HCT116 (cell line): ENCODE results near the gene SPTBN4.

Source experiments
- CBX3 ChIP-seq: IDR thresholded peaks from 2 replicates; pipeline ENCODE4 v1.6.1; 2012; ENCODE audit warnings: low read depth
- EZH2 ChIP-seq: fragments of 200-600 bp; sonication (generic); IDR thresholded peaks from 2 replicates; pipeline ENCODE4 v1.6.1; 2017; ENCODE audit warnings: antibody characterized with exemption, mixed run types
- EZH2phosphoT487 ChIP-seq: fragments of 200-600 bp; IDR thresholded peaks from 2 replicates; pipeline ENCODE4 v1.6.1; 2018; ENCODE audit warnings: antibody characterized with exemption, borderline replicate concordance
- JUND ChIP-seq: IDR thresholded peaks from 2 replicates; pipeline ENCODE4 v1.6.1; 2012
- POLR2A ChIP-seq: IDR thresholded peaks from 2 replicates; pipeline ENCODE4 v1.7.0; 2011; ENCODE audit warnings: borderline replicate concordance; ENCODE audit not compliant: insufficient read depth, insufficient read length; ENCODE audit errors: extremely low read depth
- POLR2AphosphoS5 ChIP-seq: IDR thresholded peaks from 2 replicates; pipeline ENCODE4 v1.6.1; 2011; ENCODE audit warnings: mild to moderate bottlenecking, low read depth, low read length, moderate library complexity
- RAD21 ChIP-seq: IDR thresholded peaks from 2 replicates; pipeline ENCODE4 v1.6.1; 2012; ENCODE audit warnings: low read depth, mild to moderate bottlenecking
- SIN3A ChIP-seq: IDR thresholded peaks from 2 replicates; pipeline ENCODE4 v1.6.1; 2012; ENCODE audit warnings: low read depth
- YY1 ChIP-seq: IDR thresholded peaks from 2 replicates; pipeline ENCODE4 v1.6.1; 2011; ENCODE audit warnings: low read length, low read depth, moderate library complexity, mild to moderate bottlenecking; ENCODE audit not compliant: insufficient replicate concordance; ENCODE audit errors: extremely low read depth
- TF ChIP-seq, protein P1 (sequence below), 3 experiments: fragments of 200-600 bp in 1 of 3; sonication (generic) in 1 of 3; IDR thresholded peaks in 2 of 3; conservative IDR thresholded peaks in 1 of 3; 2 replicates each; pipeline ENCODE4 v1.5.1; 2012 to 2017; ENCODE audit warnings: low read depth in 2 of 3, low read length in 2 of 3, antibody characterized with exemption in 1 of 3, borderline replicate concordance in 1 of 3, control low read depth in 1 of 3, mild to moderate bottlenecking in 1 of 3, mixed read lengths in 1 of 3, mixed run types in 1 of 3, moderate library complexity in 1 of 3; ENCODE audit not compliant: insufficient read depth in 1 of 3
- TF ChIP-seq, protein P2 (sequence below): IDR thresholded peaks from 2 replicates; pipeline ENCODE4 v1.6.1; 2012
- TF ChIP-seq, protein P3 (sequence below): IDR thresholded peaks from 2 replicates; pipeline ENCODE4 v1.6.1; 2012
- TF ChIP-seq, protein P4 (sequence below): IDR thresholded peaks from 2 replicates; pipeline ENCODE4 v1.6.1; 2012; ENCODE audit warnings: low read depth
- TF ChIP-seq, protein P5 (sequence below): IDR thresholded peaks from 2 replicates; pipeline ENCODE4 v1.6.1; 2011; ENCODE audit warnings: mild to moderate bottlenecking, low read length, moderate library complexity; ENCODE audit not compliant: insufficient replicate concordance; ENCODE audit errors: extremely low read depth

DNA sequence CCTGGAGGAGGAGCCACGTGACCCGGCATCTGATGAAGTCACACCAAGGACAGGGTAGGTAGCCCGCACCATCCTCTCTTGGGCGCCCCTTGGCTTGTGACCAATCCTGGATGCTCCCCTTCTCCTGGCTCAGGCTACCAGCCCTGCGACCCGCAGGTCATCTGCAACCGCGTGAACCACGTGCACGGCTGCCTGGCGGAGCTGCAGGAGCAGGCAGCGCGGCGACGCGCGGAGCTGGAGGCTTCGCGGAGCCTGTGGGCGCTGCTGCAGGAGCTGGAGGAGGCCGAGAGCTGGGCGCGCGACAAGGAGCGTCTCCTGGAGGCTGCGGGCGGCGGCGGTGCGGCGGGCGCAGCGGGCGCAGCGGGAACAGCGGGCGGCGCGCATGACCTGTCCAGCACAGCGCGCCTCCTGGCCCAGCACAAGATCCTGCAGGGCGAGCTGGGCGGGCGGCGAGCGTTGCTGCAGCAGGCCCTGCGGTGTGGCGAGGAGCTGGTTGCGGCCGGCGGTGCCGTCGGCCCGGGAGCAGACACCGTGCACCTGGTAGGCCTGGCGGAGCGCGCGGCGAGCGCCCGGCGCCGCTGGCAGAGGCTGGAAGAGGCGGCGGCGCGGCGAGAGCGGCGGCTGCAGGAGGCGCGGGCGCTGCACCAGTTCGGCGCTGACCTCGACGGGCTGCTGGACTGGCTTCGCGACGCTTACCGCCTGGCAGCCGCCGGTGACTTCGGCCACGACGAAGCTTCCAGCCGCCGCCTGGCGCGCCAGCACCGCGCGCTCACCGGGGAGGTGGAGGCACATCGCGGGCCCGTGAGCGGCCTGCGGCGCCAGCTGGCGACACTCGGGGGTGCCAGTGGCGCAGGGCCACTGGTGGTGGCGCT is 45.9 kb downstream of the SPTBN4 start:
- TF ChIP-seq, protein P1, sequence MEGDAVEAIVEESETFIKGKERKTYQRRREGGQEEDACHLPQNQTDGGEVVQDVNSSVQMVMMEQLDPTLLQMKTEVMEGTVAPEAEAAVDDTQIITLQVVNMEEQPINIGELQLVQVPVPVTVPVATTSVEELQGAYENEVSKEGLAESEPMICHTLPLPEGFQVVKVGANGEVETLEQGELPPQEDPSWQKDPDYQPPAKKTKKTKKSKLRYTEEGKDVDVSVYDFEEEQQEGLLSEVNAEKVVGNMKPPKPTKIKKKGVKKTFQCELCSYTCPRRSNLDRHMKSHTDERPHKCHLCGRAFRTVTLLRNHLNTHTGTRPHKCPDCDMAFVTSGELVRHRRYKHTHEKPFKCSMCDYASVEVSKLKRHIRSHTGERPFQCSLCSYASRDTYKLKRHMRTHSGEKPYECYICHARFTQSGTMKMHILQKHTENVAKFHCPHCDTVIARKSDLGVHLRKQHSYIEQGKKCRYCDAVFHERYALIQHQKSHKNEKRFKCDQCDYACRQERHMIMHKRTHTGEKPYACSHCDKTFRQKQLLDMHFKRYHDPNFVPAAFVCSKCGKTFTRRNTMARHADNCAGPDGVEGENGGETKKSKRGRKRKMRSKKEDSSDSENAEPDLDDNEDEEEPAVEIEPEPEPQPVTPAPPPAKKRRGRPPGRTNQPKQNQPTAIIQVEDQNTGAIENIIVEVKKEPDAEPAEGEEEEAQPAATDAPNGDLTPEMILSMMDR (IDR thresholded peaks at IDR 0.05 in 2 of 3, conservative IDR thresholded peaks at IDR 0.05 in 1 of 3; ENCODE audit: borderline replicate concordance in 1 of 3, insufficient read depth in 1 of 3, low read depth in 2 of 3, low read length in 2 of 3), result no peak
- TF ChIP-seq EZH2 (no peak), CBX3 (no peak), POLR2AphosphoS5 (no peak), JUND (no peak), SIN3A (no peak), POLR2A (no peak), EZH2phosphoT487 (no peak), RAD21 (no peak), YY1 (no peak)
- TF ChIP-seq, protein P2, sequence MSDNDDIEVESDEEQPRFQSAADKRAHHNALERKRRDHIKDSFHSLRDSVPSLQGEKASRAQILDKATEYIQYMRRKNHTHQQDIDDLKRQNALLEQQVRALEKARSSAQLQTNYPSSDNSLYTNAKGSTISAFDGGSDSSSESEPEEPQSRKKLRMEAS, result no peak
- TF ChIP-seq, protein P3, sequence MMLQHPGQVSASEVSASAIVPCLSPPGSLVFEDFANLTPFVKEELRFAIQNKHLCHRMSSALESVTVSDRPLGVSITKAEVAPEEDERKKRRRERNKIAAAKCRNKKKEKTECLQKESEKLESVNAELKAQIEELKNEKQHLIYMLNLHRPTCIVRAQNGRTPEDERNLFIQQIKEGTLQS, result no peak
- TF ChIP-seq, protein P4, sequence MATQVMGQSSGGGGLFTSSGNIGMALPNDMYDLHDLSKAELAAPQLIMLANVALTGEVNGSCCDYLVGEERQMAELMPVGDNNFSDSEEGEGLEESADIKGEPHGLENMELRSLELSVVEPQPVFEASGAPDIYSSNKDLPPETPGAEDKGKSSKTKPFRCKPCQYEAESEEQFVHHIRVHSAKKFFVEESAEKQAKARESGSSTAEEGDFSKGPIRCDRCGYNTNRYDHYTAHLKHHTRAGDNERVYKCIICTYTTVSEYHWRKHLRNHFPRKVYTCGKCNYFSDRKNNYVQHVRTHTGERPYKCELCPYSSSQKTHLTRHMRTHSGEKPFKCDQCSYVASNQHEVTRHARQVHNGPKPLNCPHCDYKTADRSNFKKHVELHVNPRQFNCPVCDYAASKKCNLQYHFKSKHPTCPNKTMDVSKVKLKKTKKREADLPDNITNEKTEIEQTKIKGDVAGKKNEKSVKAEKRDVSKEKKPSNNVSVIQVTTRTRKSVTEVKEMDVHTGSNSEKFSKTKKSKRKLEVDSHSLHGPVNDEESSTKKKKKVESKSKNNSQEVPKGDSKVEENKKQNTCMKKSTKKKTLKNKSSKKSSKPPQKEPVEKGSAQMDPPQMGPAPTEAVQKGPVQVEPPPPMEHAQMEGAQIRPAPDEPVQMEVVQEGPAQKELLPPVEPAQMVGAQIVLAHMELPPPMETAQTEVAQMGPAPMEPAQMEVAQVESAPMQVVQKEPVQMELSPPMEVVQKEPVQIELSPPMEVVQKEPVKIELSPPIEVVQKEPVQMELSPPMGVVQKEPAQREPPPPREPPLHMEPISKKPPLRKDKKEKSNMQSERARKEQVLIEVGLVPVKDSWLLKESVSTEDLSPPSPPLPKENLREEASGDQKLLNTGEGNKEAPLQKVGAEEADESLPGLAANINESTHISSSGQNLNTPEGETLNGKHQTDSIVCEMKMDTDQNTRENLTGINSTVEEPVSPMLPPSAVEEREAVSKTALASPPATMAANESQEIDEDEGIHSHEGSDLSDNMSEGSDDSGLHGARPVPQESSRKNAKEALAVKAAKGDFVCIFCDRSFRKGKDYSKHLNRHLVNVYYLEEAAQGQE, result no peak
- TF ChIP-seq, protein P5, sequence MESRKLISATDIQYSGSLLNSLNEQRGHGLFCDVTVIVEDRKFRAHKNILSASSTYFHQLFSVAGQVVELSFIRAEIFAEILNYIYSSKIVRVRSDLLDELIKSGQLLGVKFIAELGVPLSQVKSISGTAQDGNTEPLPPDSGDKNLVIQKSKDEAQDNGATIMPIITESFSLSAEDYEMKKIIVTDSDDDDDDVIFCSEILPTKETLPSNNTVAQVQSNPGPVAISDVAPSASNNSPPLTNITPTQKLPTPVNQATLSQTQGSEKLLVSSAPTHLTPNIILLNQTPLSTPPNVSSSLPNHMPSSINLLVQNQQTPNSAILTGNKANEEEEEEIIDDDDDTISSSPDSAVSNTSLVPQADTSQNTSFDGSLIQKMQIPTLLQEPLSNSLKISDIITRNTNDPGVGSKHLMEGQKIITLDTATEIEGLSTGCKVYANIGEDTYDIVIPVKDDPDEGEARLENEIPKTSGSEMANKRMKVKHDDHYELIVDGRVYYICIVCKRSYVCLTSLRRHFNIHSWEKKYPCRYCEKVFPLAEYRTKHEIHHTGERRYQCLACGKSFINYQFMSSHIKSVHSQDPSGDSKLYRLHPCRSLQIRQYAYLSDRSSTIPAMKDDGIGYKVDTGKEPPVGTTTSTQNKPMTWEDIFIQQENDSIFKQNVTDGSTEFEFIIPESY, result no peak
